Mesendoderm (in vitro differentiated cells): Measurements from ENCODE around the gene TTLL7.

Experiments used
- DNase-seq: peaks from one replicate; pipeline ENCODE4 v3.0.0; 2013
- H2AK5ac ChIP-seq: 2 replicates; pipeline ENCODE4 v1.6.1; 2013; ENCODE audit warnings: low read length, inconsistent platforms
- H2BK120ac ChIP-seq: 2 replicates; pipeline ENCODE4 v1.6.1; 2013; ENCODE audit warnings: low read depth, mild to moderate bottlenecking, low read length, moderate library complexity, mixed read lengths
- H2BK15ac ChIP-seq: replicated peaks from 2 replicates; pipeline ENCODE4 v1.6.1; 2013; ENCODE audit warnings: low read depth, mild to moderate bottlenecking, moderate library complexity
- H2BK5ac ChIP-seq: 2 replicates; pipeline ENCODE4 v1.6.1; 2013; ENCODE audit warnings: low read length, inconsistent platforms
- H3K18ac ChIP-seq: 2 replicates; pipeline ENCODE4 v1.6.1; 2013; ENCODE audit warnings: mild to moderate bottlenecking, low read length, mixed read lengths
- H3K23ac ChIP-seq: one replicate; pipeline ENCODE4 v1.6.1; 2013; ENCODE audit warnings: low read length
- H3K27ac ChIP-seq: 2 replicates; pipeline ENCODE4 v1.5.1; 2013; ENCODE audit warnings: low read depth, mild to moderate bottlenecking, inconsistent platforms, low read length, moderate library complexity
- H3K27me3 ChIP-seq: 2 replicates; pipeline ENCODE4 v1.6.1; 2013; ENCODE audit warnings: low read length, control low read depth, mild to moderate bottlenecking, inconsistent platforms; ENCODE audit not compliant: insufficient read depth, poor library complexity
- H3K36me3 ChIP-seq: 2 replicates; pipeline ENCODE4 v1.6.1; 2013; ENCODE audit warnings: low read length, inconsistent platforms; ENCODE audit not compliant: control insufficient read depth, insufficient read depth
- H3K4ac ChIP-seq: one replicate; pipeline ENCODE4 v1.6.1; 2013; ENCODE audit warnings: low read depth, mild to moderate bottlenecking, low read length, moderate library complexity
- H3K4me1 ChIP-seq: 2 replicates; pipeline ENCODE4 v1.6.1; 2013; ENCODE audit warnings: low read depth, low read length, inconsistent platforms; ENCODE audit not compliant: control insufficient read depth
- H3K4me2 ChIP-seq: 2 replicates; pipeline ENCODE4 v1.6.1; 2013; ENCODE audit warnings: low read length
- H3K4me3 ChIP-seq: 2 replicates; pipeline ENCODE4 v1.5.1; 2013; ENCODE audit warnings: mild to moderate bottlenecking, low read length
- H3K56ac ChIP-seq: one replicate; pipeline ENCODE4 v1.6.1; 2013; ENCODE audit warnings: low read length
- H3K79me1 ChIP-seq: 2 replicates; pipeline ENCODE4 v1.6.1; 2013; ENCODE audit warnings: low read length, inconsistent platforms
- H3K79me2 ChIP-seq: 2 replicates; pipeline ENCODE4 v1.6.1; 2013; ENCODE audit warnings: mild to moderate bottlenecking, low read length; ENCODE audit not compliant: control insufficient read depth, insufficient read depth
- H3K9ac ChIP-seq: 2 replicates; pipeline ENCODE4 v1.6.1; 2013; ENCODE audit warnings: low read length, inconsistent platforms
- H4K5ac ChIP-seq: one replicate; pipeline ENCODE4 v1.6.1; 2013; ENCODE audit warnings: low read length
- H4K8ac ChIP-seq: one replicate; pipeline ENCODE4 v1.6.1; 2013; ENCODE audit warnings: low read depth, mild to moderate bottlenecking, control low read depth, low read length, moderate library complexity
- WGBS: extraction: QIAGEN DNeasy Blood & Tissue Kit; methylation state at CpG from one replicate; pipeline ENCODE4 v1.1.7; 2013; ENCODE audit warnings: low lambda C conversion rate, missing lambda C conversion rate; ENCODE audit not compliant: insufficient coverage; ENCODE audit errors: extremely low coverage; 5-methylcytosine and 5-hydroxymethylcytosine counted together

The TTLL7 gene

GRCh38 chr1:83927701-83928100, 71.2 kb downstream of the TTLL7 start:
- Histone ChIP-seq H2BK120ac (no peak overlapping the region), H3K4me2 (no peak overlapping the region), H3K4me1 (no peaks in the 10 kb centered on the region), H2BK5ac (no peak overlapping the region), H3K27me3 (no peaks in the 10 kb centered on the region), H4K8ac (no peak overlapping the region), H3K36me3 (no peaks in the 10 kb centered on the region), H4K5ac (no peak overlapping the region), H3K4ac (no peak overlapping the region), H3K56ac (no peak overlapping the region), H3K79me2 (no peaks in the 10 kb centered on the region), H2BK15ac (no peak overlapping the region), H3K4me3 (no peak overlapping the region), H3K27ac (no peak overlapping the region), H3K23ac (no peak overlapping the region), H3K79me1 (no peaks in the 10 kb centered on the region), H2AK5ac (no peak overlapping the region), H3K18ac (no peak overlapping the region), H3K9ac (no peak overlapping the region)
- WGBS = no CpG with 5 or more reads among the region's 1 CpG
- no peak for DNase-seq

GRCh38 chr1:83927061-83927460, 71.9 kb downstream of the TTLL7 start:
- no peaks in the 10 kb centered on the region for H3K4me1 ChIP-seq
- no peak overlapping the region for H3K4me2 ChIP-seq
- no peak overlapping the region for H3K18ac ChIP-seq
- H3K27me3 ChIP-seq = no peaks in the 10 kb centered on the region
- no peak overlapping the region for H3K23ac ChIP-seq
- no peaks in the 10 kb centered on the region for H3K79me2 ChIP-seq
- no peak overlapping the region for H2BK15ac ChIP-seq
- no peaks in the 10 kb centered on the region for H3K79me1 ChIP-seq
- H3K9ac ChIP-seq = no peak overlapping the region
- H3K4ac ChIP-seq = no peak overlapping the region
- no peak overlapping the region for H2BK120ac ChIP-seq
- H3K36me3 ChIP-seq = no peaks in the 10 kb centered on the region
- DNase-seq = no peak
- H4K8ac ChIP-seq = no peak overlapping the region
- no peak overlapping the region for H3K4me3 ChIP-seq
- H3K27ac ChIP-seq = no peak overlapping the region
- no peak overlapping the region for H2AK5ac ChIP-seq
- H4K5ac ChIP-seq = no peak overlapping the region
- H2BK5ac ChIP-seq = no peak overlapping the region
- H3K56ac ChIP-seq = no peak overlapping the region

GRCh38 chr1:83923553-83923952, 75.4 kb downstream of the TTLL7 start:
- Histone ChIP-seq H3K9ac (no peak overlapping the region), H3K79me1 (no peaks in the 10 kb centered on the region), H2AK5ac (no peak overlapping the region), H3K36me3 (no peaks in the 10 kb centered on the region), H3K4ac (no peak overlapping the region), H3K18ac (no peak overlapping the region), H3K56ac (no peak overlapping the region), H3K4me3 (no peak overlapping the region), H3K23ac (no peak overlapping the region), H2BK15ac (no peak overlapping the region), H2BK120ac (no peak overlapping the region), H2BK5ac (no peak overlapping the region), H4K8ac (no peak overlapping the region), H3K4me1 (no peaks in the 10 kb centered on the region), H3K27ac (no peak overlapping the region), H3K27me3 (no peaks in the 10 kb centered on the region), H3K4me2 (no peak overlapping the region), H3K79me2 (no peaks in the 10 kb centered on the region), H4K5ac (no peak overlapping the region)
- no CpG with 5 or more reads among the region's 2 CpGs for WGBS
- DNase-seq = no peak

- Histone ChIP-seq H3K27ac (no peak overlapping the region), H3K23ac (no peak overlapping the region), H3K79me2 (no peaks in the 10 kb centered on the region), H4K5ac (no peak overlapping the region), H2BK5ac (no peak overlapping the region), H3K9ac (no peak overlapping the region), H2BK120ac (no peak overlapping the region), H3K36me3 (no peaks in the 10 kb centered on the region), H3K4ac (no peak overlapping the region), H3K79me1 (no peaks in the 10 kb centered on the region), H3K4me3 (no peak overlapping the region), H2AK5ac (no peak overlapping the region), H3K27me3 (no peaks in the 10 kb centered on the region), H3K4me2 (no peak overlapping the region), H3K18ac (no peak overlapping the region), H2BK15ac (no peak overlapping the region), H4K8ac (no peak overlapping the region), H3K4me1 (no peaks in the 10 kb centered on the region), H3K56ac (no peak overlapping the region)
- WGBS = no CpG with 5 or more reads among the region's 1 CpG
- DNase-seq = no peak
Observed at GRCh38 chr1:83922431-83922830, 76.5 kb downstream of the TTLL7 start.

GRCh38 chr1:83920320-83920719, 78.6 kb downstream of the TTLL7 start:
- WGBS = no CpG with 5 or more reads among the region's 1 CpG
- peak; percentile 23 for DNase-seq
- no peak overlapping the region for H3K27ac ChIP-seq
- no peak overlapping the region for H2AK5ac ChIP-seq
- H4K8ac ChIP-seq = no peak overlapping the region
- no peak overlapping the region for H2BK15ac ChIP-seq
- no peaks in the 10 kb centered on the region for H3K27me3 ChIP-seq
- no peak overlapping the region for H3K9ac ChIP-seq
- no peak overlapping the region for H2BK5ac ChIP-seq
- no peak overlapping the region for H4K5ac ChIP-seq
- no peaks in the 10 kb centered on the region for H3K79me2 ChIP-seq
- no peak overlapping the region for H2BK120ac ChIP-seq
- no peak overlapping the region for H3K23ac ChIP-seq
- no peak overlapping the region for H3K56ac ChIP-seq
- no peaks in the 10 kb centered on the region for H3K4me1 ChIP-seq
- no peak overlapping the region for H3K4me2 ChIP-seq
- no peak overlapping the region for H3K4ac ChIP-seq
- H3K79me1 ChIP-seq = no peaks in the 10 kb centered on the region
- no peak overlapping the region for H3K4me3 ChIP-seq
- no peaks in the 10 kb centered on the region for H3K36me3 ChIP-seq
- H3K18ac ChIP-seq = no peak overlapping the region

- Histone ChIP-seq H3K79me1 (no peaks in the 10 kb centered on the region), H3K27me3 (no peaks in the 10 kb centered on the region), H3K4me2 (no peak overlapping the region), H3K36me3 (no peaks in the 10 kb centered on the region), H3K27ac (no peak overlapping the region), H3K9ac (no peak overlapping the region), H3K56ac (no peak overlapping the region), H2BK15ac (no peak overlapping the region), H2BK5ac (no peak overlapping the region), H4K5ac (no peak overlapping the region), H4K8ac (no peak overlapping the region), H2BK120ac (no peak overlapping the region), H3K4me1 (no peaks in the 10 kb centered on the region), H3K23ac (no peak overlapping the region), H3K79me2 (no peaks in the 10 kb centered on the region), H3K4me3 (no peak overlapping the region), H2AK5ac (no peak overlapping the region), H3K18ac (no peak overlapping the region), H3K4ac (no peak overlapping the region)
- no CpG with 5 or more reads among the region's 1 CpG for WGBS
- no peak for DNase-seq
Observed at GRCh38 chr1:83919872-83920271, 79.1 kb downstream of the TTLL7 start.
